H1 (cell line): ENCODE data around the gene CHCHD3. TPM values are rescaled to one million over a fixed set of nuclear protein-coding genes. Genes with fewer than 3 reads are reported as not detected.

ENCODE experiments used
- CTCF ChIA-PET: fragments of 300-600 bp; sonication (Branson Sonifier 250); formaldehyde crosslinking; loops from one replicate; lab custom pipeline; 2021; ENCODE audit not compliant: partially characterized antibody; lab: Charles Lee
- POLR2A ChIA-PET: fragments of 300-600 bp; sonication (Branson Sonifier 250); formaldehyde crosslinking; loops from one replicate; lab custom pipeline; 2021; ENCODE audit warnings: inconsistent platforms; ENCODE audit not compliant: partially characterized antibody; lab: Charles Lee
- DNase-seq, 2 experiments: peaks; one replicate each; pipeline versions ENCODE4 v3.0.0 to v3.0.0-alpha.2; 2010 to 2022; ENCODE audit warnings: low spot score in 2 of 2, low read depth in 1 of 2, mixed read lengths in 1 of 2
- FAIRE-seq: peaks from 2 replicates; lab custom pipeline; 2011; peaks lifted over from hg19 to GRCh38; lab: Jason Lieb, UNC
- H2AFZ ChIP-seq: 2 replicates; pipeline ENCODE4 v1.8.1; 2012; ENCODE audit warnings: low read length, inconsistent platforms
- H2AK5ac ChIP-seq: 2 replicates; pipeline ENCODE4 v1.6.1; 2013; ENCODE audit warnings: low read depth, low read length
- H2BK120ac ChIP-seq: replicated peaks from 2 replicates; pipeline ENCODE3; 2013; ENCODE audit warnings: low read depth, low read length, inconsistent platforms
- H2BK12ac ChIP-seq: 2 replicates; pipeline ENCODE4 v1.6.1; 2013; ENCODE audit warnings: low read depth, low read length
- H2BK15ac ChIP-seq: 2 replicates; pipeline ENCODE4 v1.6.1; 2013; ENCODE audit warnings: low read length
- H2BK20ac ChIP-seq: 2 replicates; pipeline ENCODE4 v1.6.1; 2013; ENCODE audit warnings: low read length
- H2BK5ac ChIP-seq: 2 replicates; pipeline ENCODE4 v1.6.1; 2013; ENCODE audit warnings: low read depth, low read length
- H3K14ac ChIP-seq: 2 replicates; pipeline ENCODE4 v1.6.1; 2013; ENCODE audit warnings: inconsistent platforms; ENCODE audit not compliant: insufficient read length
- H3K18ac ChIP-seq: 2 replicates; pipeline ENCODE4 v1.6.1; 2013; ENCODE audit warnings: low read length; ENCODE audit errors: extremely low read depth
- H3K23ac ChIP-seq: 2 replicates; pipeline ENCODE4 v1.6.1; 2013; ENCODE audit warnings: inconsistent platforms; ENCODE audit not compliant: insufficient read length
- H3K23me2 ChIP-seq: 2 replicates; pipeline ENCODE4 v1.6.1; 2013; ENCODE audit warnings: low read depth, low read length
- H3K27ac ChIP-seq: 2 replicates; pipeline ENCODE4 v1.6.1; 2011; ENCODE audit warnings: low read depth, low read length, inconsistent platforms
- H3K27me3 ChIP-seq, 4 experiments: replicated peaks in 1 of 4; 1 replicate in 1 of 4; 2 replicates in 3 of 4; pipeline versions ENCODE4 v1.6.1 to v1.8.1; 2011 to 2013; ENCODE audit warnings: low read length in 3 of 4, mild to moderate bottlenecking in 3 of 4, inconsistent platforms in 2 of 4, mixed read lengths in 2 of 4, moderate library complexity in 1 of 4; ENCODE audit not compliant: control insufficient read depth in 3 of 4, insufficient read depth in 3 of 4; ENCODE audit errors: extremely low read depth in 1 of 4
- H3K36me3 ChIP-seq, 4 experiments: 2 replicates each; pipeline versions ENCODE4 v1.6.1 to v1.8.1; 2011 to 2013; ENCODE audit warnings: mild to moderate bottlenecking in 4 of 4, low read length in 3 of 4, moderate library complexity in 2 of 4, control low read depth in 1 of 4, inconsistent platforms in 1 of 4; ENCODE audit not compliant: insufficient read depth in 4 of 4, control insufficient read depth in 2 of 4
- H3K4ac ChIP-seq: replicated peaks from 2 replicates; pipeline ENCODE3; 2013; ENCODE audit warnings: low read length, low read depth, mixed read lengths, inconsistent platforms; ENCODE audit not compliant: insufficient read length
- H3K4me1 ChIP-seq, 4 experiments: replicated peaks in 1 of 4; 1 replicate in 1 of 4; 2 replicates in 3 of 4; pipeline versions ENCODE4 v1.6.1 to v1.8.1; 2011 to 2013; ENCODE audit warnings: low read length in 3 of 4, inconsistent platforms in 2 of 4, mixed read lengths in 1 of 4; ENCODE audit not compliant: insufficient read depth in 4 of 4, control insufficient read depth in 3 of 4
- H3K4me2 ChIP-seq, 2 experiments: 2 replicates each; pipeline versions ENCODE4 v1.6.1 to v1.8.1; 2011 to 2013; ENCODE audit warnings: low read depth in 2 of 2, low read length in 2 of 2, control low read depth in 1 of 2, inconsistent platforms in 1 of 2, mild to moderate bottlenecking in 1 of 2; ENCODE audit not compliant: insufficient read depth in 1 of 2
- H3K4me3 ChIP-seq, 4 experiments: fragments of 200-600, 300-600 bp in 1 of 4; sonication (generic), shearing (Covaris generic), sonication (Bioruptor Twin) in 1 of 4; 2 replicates each; pipeline versions ENCODE4 v1.5.1 to v1.8.1; 2011 to 2016; ENCODE audit warnings: low read length in 4 of 4, low read depth in 3 of 4, control low read depth in 2 of 4, inconsistent platforms in 2 of 4, mild to moderate bottlenecking in 2 of 4, mixed read lengths in 1 of 4, moderate library complexity in 1 of 4; ENCODE audit not compliant: insufficient read depth in 2 of 4; ENCODE audit errors: extremely low read depth in 1 of 4
- H3K56ac ChIP-seq: replicated peaks from 2 replicates; pipeline ENCODE3; 2013; ENCODE audit warnings: low read depth, mild to moderate bottlenecking, mixed read lengths, low read length, inconsistent platforms; ENCODE audit not compliant: insufficient read length
- H3K79me1 ChIP-seq: 2 replicates; pipeline ENCODE4 v1.6.1; 2013; ENCODE audit warnings: low read depth, low read length, control low read depth
- H3K79me2 ChIP-seq, 2 experiments: 2 replicates each; pipeline versions ENCODE4 v1.6.1 to v1.8.1; 2012 to 2013; ENCODE audit warnings: low read length in 2 of 2, mild to moderate bottlenecking in 2 of 2, inconsistent platforms in 1 of 2; ENCODE audit not compliant: insufficient read depth in 2 of 2, control insufficient read depth in 1 of 2
- H3K9ac ChIP-seq, 4 experiments: replicated peaks in 1 of 4; 1 replicate in 1 of 4; 2 replicates in 3 of 4; pipeline versions ENCODE4 v1.6.1 to v1.8.1; 2011 to 2013; ENCODE audit warnings: low read depth in 3 of 4, low read length in 3 of 4, control low read depth in 2 of 4, mild to moderate bottlenecking in 2 of 4, moderate library complexity in 2 of 4, inconsistent platforms in 1 of 4; ENCODE audit errors: extremely low read depth in 1 of 4
- H3K9me3 ChIP-seq, 2 experiments: 2 replicates each; pipeline versions ENCODE4 v1.6.1 to v1.8.1; 2012 to 2013; ENCODE audit warnings: mild to moderate bottlenecking in 2 of 2, moderate library complexity in 2 of 2, control low read depth in 1 of 2, inconsistent platforms in 1 of 2, low read depth in 1 of 2, low read length in 1 of 2, mixed read lengths in 1 of 2; ENCODE audit not compliant: insufficient read depth in 2 of 2
- H4K20me1 ChIP-seq, 2 experiments: replicated peaks in 1 of 2; 2 replicates each; pipeline versions ENCODE3 to v1.8.1; 2011 to 2013; ENCODE audit warnings: inconsistent platforms in 2 of 2, low read length in 2 of 2, mild to moderate bottlenecking in 1 of 2; ENCODE audit not compliant: insufficient read depth in 2 of 2, control insufficient read depth in 1 of 2
- H4K5ac ChIP-seq: 2 replicates; pipeline ENCODE4 v1.6.1; 2013; ENCODE audit warnings: low read length, low read depth, mixed read lengths, inconsistent platforms; ENCODE audit not compliant: insufficient read length
- H4K8ac ChIP-seq: 2 replicates; pipeline ENCODE4 v1.8.0; 2013; ENCODE audit warnings: mild to moderate bottlenecking, moderate library complexity, low read length, inconsistent platforms; ENCODE audit not compliant: insufficient read depth; ENCODE audit errors: extremely low read depth
- H4K91ac ChIP-seq: replicated peaks from 2 replicates; pipeline ENCODE3; 2013; ENCODE audit warnings: low read length, mixed read lengths, inconsistent platforms; ENCODE audit not compliant: insufficient read length
- CEBPB ChIP-seq: IDR thresholded peaks from 2 replicates; pipeline ENCODE4 v1.6.1; 2012; ENCODE audit warnings: low read depth, low read length
- CTBP2 ChIP-seq: IDR thresholded peaks from 2 replicates; pipeline ENCODE4 v1.7.0; 2011; ENCODE audit warnings: borderline replicate concordance, mild to moderate bottlenecking, moderate library complexity, mixed read lengths, low read length; ENCODE audit not compliant: insufficient read depth, insufficient read length
- EP300 ChIP-seq, 2 experiments: IDR thresholded peaks; 1 replicate in 1 of 2; 2 replicates in 1 of 2; pipeline ENCODE4 v1.6.1; 2011 to 2012; ENCODE audit warnings: low read depth in 2 of 2, low read length in 2 of 2, mild to moderate bottlenecking in 2 of 2, borderline replicate concordance in 1 of 2, inconsistent platforms in 1 of 2, moderate library complexity in 1 of 2
- GABPA ChIP-seq: IDR thresholded peaks from 2 replicates; pipeline ENCODE4 v1.6.1; 2011; ENCODE audit warnings: mild to moderate bottlenecking, low read length, moderate library complexity, borderline replicate concordance; ENCODE audit not compliant: insufficient read depth
- KDM4A ChIP-seq: IDR thresholded peaks from one replicate; pipeline ENCODE4 v1.7.1; 2012; ENCODE audit warnings: low read depth, mild to moderate bottlenecking, moderate library complexity, low read length, inconsistent platforms; ENCODE audit not compliant: severe bottlenecking
- MAX ChIP-seq: IDR thresholded peaks from 2 replicates; pipeline ENCODE4 v1.6.1; 2012; ENCODE audit warnings: inconsistent platforms
- RAD21 ChIP-seq, 2 experiments: IDR thresholded peaks in 1 of 2; conservative IDR thresholded peaks in 1 of 2; 2 replicates each; pipeline ENCODE4 v1.6.1; 2011; ENCODE audit warnings: low read depth in 2 of 2, low read length in 2 of 2, improper control_type of control experiment in 1 of 2, inconsistent platforms in 1 of 2, mild to moderate bottlenecking in 1 of 2, moderate library complexity in 1 of 2
- RBBP5 ChIP-seq: IDR thresholded peaks from 2 replicates; pipeline ENCODE4 v1.7.1; 2012; ENCODE audit warnings: low read depth, mild to moderate bottlenecking, inconsistent platforms, low read length, moderate library complexity, borderline replicate concordance
- SP4 ChIP-seq: IDR thresholded peaks from 2 replicates; pipeline ENCODE4 v1.6.1; 2012; ENCODE audit warnings: low read length, inconsistent platforms
- TAF1 ChIP-seq: IDR thresholded peaks from 2 replicates; pipeline ENCODE4 v1.6.1; 2011; ENCODE audit warnings: mild to moderate bottlenecking, low read depth, low read length
- TEAD4 ChIP-seq: IDR thresholded peaks from 2 replicates; pipeline ENCODE4 v1.6.1; 2012; ENCODE audit warnings: low read depth, low read length, inconsistent platforms, mixed read lengths
- YY1 ChIP-seq: IDR thresholded peaks from 2 replicates; pipeline ENCODE4 v1.6.1; 2011; ENCODE audit warnings: low read depth, mild to moderate bottlenecking, low read length
- WGBS, 2 experiments: shearing (Covaris generic) in 1 of 2; methylation state at CpG; one replicate each; pipeline versions ENCODE4 v1.1.6 to v1.1.7; 2013 to 2015; ENCODE audit warnings: low lambda C conversion rate in 2 of 2, mixed read lengths in 2 of 2, inconsistent platforms in 1 of 2, low coverage in 1 of 2, missing lambda C conversion rate in 1 of 2; ENCODE audit not compliant: insufficient replicate concordance in 2 of 2, insufficient coverage in 1 of 2, insufficient read length in 1 of 2; ENCODE audit errors: extremely low coverage in 1 of 2, missing lambda C conversion rate in 1 of 2; 5-methylcytosine and 5-hydroxymethylcytosine counted together
- polyA plus RNA-seq, 7 experiments: library from polyadenylated mRNA; depleted of rRNA in 3 of 7; stranded (reverse) in 5 of 7; unstranded in 2 of 7; fragments of >200 nt in 5 of 7; fragments of 200-250 nt in 2 of 7; gene quantifications; 1 replicate in 5 of 7; 2 replicates in 1 of 7; 4 replicates in 1 of 7; pipeline versions ENCODE4 v1.2.1 to v1.2.3, GENCODE V29; 2011 to 2013; ENCODE audit warnings: missing spikeins in 2 of 7, mixed read lengths in 2 of 7
- total RNA-seq: library from RNA; stranded (reverse); fragmentation: NEBNext Ultra II Directional; extraction: Animal tissue kit (Norgen Biotek cat#: 25700); gene quantifications from 2 replicates; pipeline ENCODE4 v1.2.1, GENCODE V29; 2021

CHCHD3 gene
- total and polyA plus RNA-seq, 2 of the 8 experiments (the other 6 are each of a cell fraction or from before 2014, with no cell fraction given), result 42.9 to 137 TPM

DNA sequence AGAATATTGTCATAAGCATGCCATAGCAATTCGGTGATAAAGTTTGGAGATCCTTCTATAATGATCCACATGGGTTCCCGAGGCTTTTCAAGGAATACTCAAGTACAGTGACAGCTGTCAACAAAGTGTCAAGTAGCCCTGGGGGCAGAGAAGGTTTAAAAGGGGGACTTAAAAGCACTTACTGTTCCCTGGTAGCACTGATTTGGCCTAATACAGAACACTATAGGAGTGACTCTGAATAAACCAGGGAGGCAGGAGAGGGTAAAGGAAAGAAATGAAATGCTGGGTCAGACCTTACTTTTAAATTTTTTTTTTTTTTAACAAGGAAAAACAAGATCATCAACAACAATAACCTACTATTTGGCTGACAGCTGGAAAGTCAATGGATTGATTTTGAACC lies 20.1 kb downstream of the CHCHD3 start:
- Histone ChIP-seq H2BK20ac (no peak overlapping the region), H2AK5ac (no peak overlapping the region), H3K27ac (no peak overlapping the region), H3K4ac (no peak overlapping the region), H4K8ac (no peak overlapping the region), H3K79me2 (peaks cover 3 to 93% of the 10 kb centered on the region in 2 experiments), H2BK15ac (no peak overlapping the region), H2BK120ac (no peak overlapping the region), H3K36me3 (peaks cover 0 to 2% (median 0%) of the 10 kb centered on the region in 4 experiments; a peak in 1 of 8 replicates), H4K91ac (no peak overlapping the region), H3K23me2 (no peaks in the 10 kb centered on the region), H2AFZ (no peak overlapping the region), H3K9me3 (no peaks in the 10 kb centered on the region), H4K20me1 (peaks cover 6 to 22% of the 10 kb centered on the region in 2 experiments), H3K27me3 (no peaks in the 10 kb centered on the region), H4K5ac (no peak overlapping the region), H3K4me2 (no peak overlapping the region), H3K18ac (no peak overlapping the region), H3K79me1 (peaks cover 17% of the 10 kb centered on the region; the same call in 1 of the 2 replicates), H2BK5ac (no peak overlapping the region), H3K56ac (no peak overlapping the region), H3K4me3 (no peak overlapping the region), H3K23ac (no peak overlapping the region), H3K4me1 (no peaks in the 10 kb centered on the region), H3K14ac (no peak overlapping the region), H2BK12ac (no peak overlapping the region), H3K9ac (no peak overlapping the region)
- FAIRE-seq (no peak), DNase-seq (no peak)
- ChIA-PET CTCF (no interaction called here), POLR2A (no interaction called here)
- no peak for TF ChIP-seq KDM4A
- no peak for TF ChIP-seq RAD21 (IDR thresholded peaks at IDR 0.05 in 1 of 2, conservative IDR thresholded peaks at IDR 0.05 in 1 of 2; ENCODE audit: low read depth in 2 of 2, low read length in 2 of 2)
- TF ChIP-seq TEAD4, result no peak
- TF ChIP-seq CEBPB, result no peak
- TF ChIP-seq CTBP2, result no peak
- no peak for TF ChIP-seq MAX
- TF ChIP-seq TAF1, result no peak
- TF ChIP-seq GABPA, result no peak
- no peak for TF ChIP-seq RBBP5
- TF ChIP-seq EP300 (IDR thresholded peaks at IDR 0.05; ENCODE audit: borderline replicate concordance in 1 of 2, low read depth in 2 of 2, low read length in 2 of 2), result no peak
- TF ChIP-seq SP4, result no peak
- no peak for TF ChIP-seq YY1
- 96% methylated on average over 2 of the region's 2 CpGs; no CpG with 5 or more reads in 1 of the 2 experiments for WGBS, 2 experiments
